HK-2 (cell line): Measurements from ENCODE around the gene IFRD1.
"Not testable (repeated sequence)": the region's sequence is repeated elsewhere in the genome, so short reads cannot be mapped to it uniquely, and the experiment has no call there.

Experiments
- DNase-seq: peaks from one replicate; pipeline ENCODE4 v3.0.0-alpha.2; 2018; ENCODE audit not compliant: unreplicated experiment

The IFRD1 gene

DNA sequence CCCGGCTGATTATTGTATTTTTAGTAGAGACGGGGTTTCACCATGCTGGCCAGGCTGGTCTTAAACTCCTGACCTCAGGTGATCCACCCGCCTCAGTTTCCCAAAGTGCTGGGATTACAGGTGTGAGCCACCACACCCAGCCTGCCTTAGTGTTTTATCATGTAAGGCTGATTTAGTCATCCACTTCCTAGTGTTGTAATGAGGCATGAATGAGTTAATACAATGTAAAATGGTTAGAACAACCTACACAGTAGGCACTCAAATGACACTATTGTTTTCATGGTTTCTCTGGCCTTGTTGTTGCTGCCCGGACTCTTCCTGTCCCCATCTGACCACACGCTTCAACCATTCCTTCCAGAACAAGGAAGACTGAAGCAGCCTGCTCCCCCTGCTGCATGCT lies 66.2 kb downstream of the IFRD1 start:
- not testable (repeated sequence) for DNase-seq

DNA sequence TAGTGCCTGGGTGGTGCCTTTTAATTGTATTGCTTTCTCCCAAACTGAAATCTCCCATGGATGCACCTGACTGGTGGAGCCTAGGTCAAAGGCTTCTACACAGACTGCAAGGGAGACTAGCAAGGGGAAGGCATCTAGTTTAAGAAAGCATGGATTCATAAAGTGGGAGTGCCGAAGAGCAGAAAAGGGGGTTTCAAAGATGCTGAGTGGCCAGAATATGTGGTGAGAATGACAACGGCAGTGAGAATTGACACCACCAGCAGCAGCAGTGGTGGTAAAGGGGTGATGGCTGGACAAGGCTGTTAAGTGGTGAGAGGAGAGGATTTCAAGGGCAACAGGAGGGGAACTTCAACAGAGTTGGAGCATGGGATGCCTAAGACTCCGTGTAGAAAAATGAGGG lies 67.2 kb downstream of the IFRD1 start:
- no peak for DNase-seq

DNA sequence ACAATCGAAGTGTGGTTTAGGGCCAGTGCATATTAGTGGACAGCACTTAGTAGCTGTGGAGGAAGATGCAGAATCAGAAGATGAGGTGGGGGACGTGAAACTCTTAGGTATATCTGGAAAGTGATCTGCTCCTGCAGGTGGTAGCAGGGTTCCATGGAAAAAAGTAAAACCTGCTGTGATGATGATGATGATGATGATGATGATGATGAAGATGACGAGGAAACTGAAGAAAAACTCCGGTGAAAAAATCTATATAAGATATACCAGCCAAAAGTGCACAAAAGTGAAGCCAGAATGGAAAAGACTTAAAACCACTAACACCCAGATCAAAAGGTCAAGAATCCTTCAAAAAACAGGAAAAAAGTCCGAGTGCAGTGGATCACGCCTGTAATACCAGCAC lies 70.5 kb downstream of the IFRD1 start:
- DNase-seq = no peak

DNA sequence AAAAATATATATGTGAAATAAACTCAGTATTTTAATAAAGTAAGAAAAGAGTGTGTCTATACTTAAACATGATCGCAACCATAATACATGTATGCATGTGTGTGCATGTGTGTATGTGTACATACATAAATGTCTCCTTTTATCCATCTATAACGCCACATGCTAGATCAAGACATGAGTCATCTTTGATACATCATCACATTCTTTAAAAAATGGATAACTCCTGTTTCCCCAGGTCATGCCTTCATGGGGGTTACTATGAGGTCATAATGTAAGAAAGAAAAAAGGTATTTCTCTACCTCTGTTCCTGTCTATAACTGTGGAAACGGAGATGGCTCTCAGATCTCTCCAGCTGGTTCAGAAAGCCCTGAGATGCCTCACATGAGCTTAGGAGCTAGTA lies 71.7 kb downstream of the IFRD1 start:
- no peak for DNase-seq

DNA sequence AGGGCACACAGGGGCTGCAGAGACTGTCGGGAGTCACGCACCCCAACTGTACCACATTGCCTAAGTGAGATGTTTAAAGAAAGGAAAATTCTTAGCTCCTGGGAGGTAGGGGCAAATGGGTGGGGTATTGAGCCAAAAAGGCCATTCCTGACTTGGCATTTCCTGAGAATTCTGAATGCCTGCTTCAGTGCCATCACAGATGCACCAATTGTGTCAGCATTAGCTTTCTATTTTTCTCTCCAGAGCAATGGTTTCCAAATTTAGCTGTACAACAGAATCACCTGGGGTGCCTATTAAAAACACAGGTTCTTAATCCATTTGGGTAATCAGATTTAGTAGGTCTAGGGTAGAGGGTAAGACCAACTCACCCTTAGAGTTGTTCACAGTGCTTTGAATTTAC lies 73.6 kb downstream of the IFRD1 start:
- DNase-seq = no peak
